NK-92 (cell line): ENCODE measurements around the gene H6PD.

Experiments
- DNase-seq: peaks from one replicate; lab custom pipeline; 2025; ENCODE audit not compliant: unreplicated experiment; lab: John Stamatoyannopoulos, UW

The H6PD gene

GRCh38 chr1:9314711-9315379 lies 80.3 kb downstream of the H6PD start:
- no peak for DNase-seq

- no peak for DNase-seq
Observed at GRCh38 chr1:9315411-9316079, 81.0 kb downstream of the H6PD start.

GRCh38 chr1:9316080-9316444 lies 81.5 kb downstream of the H6PD start:
- no peak for DNase-seq

- DNase-seq = no peak
Observed at GRCh38 chr1:9316512-9316911, 81.9 kb downstream of the H6PD start.

GRCh38 chr1:9317072-9317471 lies 82.5 kb downstream of the H6PD start:
- DNase-seq = no peak

- DNase-seq = no peak
Observed at GRCh38 chr1:9317591-9318417, 83.2 kb downstream of the H6PD start.

- DNase-seq = no peak
Observed at GRCh38 chr1:9319208-9319788, 84.7 kb downstream of the H6PD start.

GRCh38 chr1:9319789-9320519 lies 85.4 kb downstream of the H6PD start:
- no peak for DNase-seq
